ENCODE measurements around the gene TTC28. TPM values are rescaled to one million over a fixed set of nuclear protein-coding genes. Genes with fewer than 3 reads are reported as not detected.

Gene TTC28
- total and polyA plus RNA-seq, 10 of the 15 experiments (the other 5 are each of a cell fraction or from before 2014, with no cell fraction given) = 0.15 to 8.4 (median 1.4) TPM

- intact Hi-C loops (cut with micrococcal nuclease; ENCODE audit: unreplicated experiment) (no loop called here), in situ Hi-C loops (cut with MboI) (no loop called here)
- ChIA-PET RAD21 (ENCODE audit: unreplicated experiment) (no interaction called here), SMC1A (ENCODE audit: uncharacterized antibody, unreplicated experiment) (no interaction called here), CTCF (no interaction called here), POLR2A (interaction anchor here (0.7 kb wide), 1 partner anchor 510 kb away, joined by 4 read pairs; no protein-coding TSS in a partner anchor)
- no peak overlapping the region for H2AFZ ChIP-seq (ENCODE audit: control insufficient read depth, low read depth, low read length)
- no peak overlapping the region for H3K9ac ChIP-seq (ENCODE audit: control insufficient read depth, insufficient read depth, low read length)
- no peak for TF ChIP-seq SIX5 (IDR thresholded peaks at IDR 0.05; ENCODE audit: low read depth, low read length, severe bottlenecking)
- no peak for TF ChIP-seq SUPT20H (IDR thresholded peaks at IDR 0.05; ENCODE audit: borderline replicate concordance, control insufficient read depth, low read depth, low read length)
- no peak for TF ChIP-seq LARP7 (IDR thresholded peaks at IDR 0.05)
- TF ChIP-seq IRF3 (IDR thresholded peaks at IDR 0.05) = no peak
- TF ChIP-seq MYB (IDR thresholded peaks at IDR 0.05; ENCODE audit: borderline replicate concordance, low read depth, low read length) = no peak
- no peak for TF ChIP-seq NFYB (IDR thresholded peaks at IDR 0.05; ENCODE audit: insufficient read depth, low read depth, low read length)
- no peak for TF ChIP-seq USF1 (IDR thresholded peaks at IDR 0.05; ENCODE audit: borderline replicate concordance, extremely low read length, insufficient read depth, low read depth, low read length)
- no peak for TF ChIP-seq HDAC6 (IDR thresholded peaks at IDR 0.05; ENCODE audit: unreplicated experiment)
- no peak for TF ChIP-seq ETV6 (conservative IDR thresholded peaks at IDR 0.05 in 1 of 2, IDR thresholded peaks at IDR 0.05 in 1 of 2; ENCODE audit: borderline replicate concordance in 1 of 2, low read depth in 1 of 2)
- TF ChIP-seq ZNF622 (IDR thresholded peaks at IDR 0.05) = no peak
- no peak for TF ChIP-seq POLR2A (IDR thresholded peaks at IDR 0.05; ENCODE audit: low read depth, low read length)
- no peak for TF ChIP-seq SKIL (IDR thresholded peaks at IDR 0.05; ENCODE audit: low read depth, poor library complexity, severe bottlenecking)
- no peak for TF ChIP-seq FOS (IDR thresholded peaks at IDR 0.05; ENCODE audit: borderline replicate concordance, extremely low read depth, insufficient read length)
- no peak for TF ChIP-seq TAF1 (IDR thresholded peaks at IDR 0.05; ENCODE audit: borderline replicate concordance, low read depth, low read length)
- TF ChIP-seq SRF (IDR thresholded peaks at IDR 0.05; ENCODE audit: low read depth in 2 of 2, low read length in 2 of 2) = no peak
- TF ChIP-seq NRF1 (conservative IDR thresholded peaks at IDR 0.05; ENCODE audit: low read depth, low read length) = no peak
- TF ChIP-seq IRF4 (IDR thresholded peaks at IDR 0.05; ENCODE audit: low read depth, low read length) = no peak
- no peak for TF ChIP-seq DPF2 (IDR thresholded peaks at IDR 0.05)
- no peak overlapping the region for H3K4me2 ChIP-seq (ENCODE audit: control insufficient read depth, insufficient read depth)
- ATAC-seq (no peak), FAIRE-seq (no peak), DNase-seq (ENCODE audit: low read depth, low spot score) (no peak)
- H3K79me2 ChIP-seq (ENCODE audit: control insufficient read depth, insufficient read depth, low read length) = no peaks in the 10 kb centered on the region
- no peaks in the 10 kb centered on the region; a peak in 2 of 4 replicates for H3K27me3 ChIP-seq (replicated peaks in 1 of 2; ENCODE audit: control insufficient read depth in 2 of 2, insufficient read depth in 2 of 2, low read length in 1 of 2)
- BruUV-seq (replicated peaks) = no TSS peak
- H3K4me3 ChIP-seq = no peak overlapping the region
- no peaks in the 10 kb centered on the region for H3K9me3 ChIP-seq (replicated peaks; ENCODE audit: control insufficient read depth, insufficient read depth, low read length)
- H3K4me1 ChIP-seq (ENCODE audit: control insufficient read depth, insufficient read depth, low read length) = no peaks in the 10 kb centered on the region
- no peak overlapping the region for H3K27ac ChIP-seq (ENCODE audit: control insufficient read depth, insufficient read depth)
- 24% methylated on average over 6 of the region's 6 CpGs for WGBS (ENCODE audit: insufficient coverage, insufficient replicate concordance, low lambda C conversion rate, missing lambda C conversion rate)
- no peaks in the 10 kb centered on the region for H3K36me3 ChIP-seq (ENCODE audit: control insufficient read depth in 2 of 2, insufficient read depth in 2 of 2, low read length in 1 of 2)
- H4K20me1 ChIP-seq (ENCODE audit: control insufficient read depth, insufficient read depth) = no peaks in the 10 kb centered on the region
These were observed 530.7 kb downstream of the TTC28 start for GRCh38 chr22:28148816-28149465.

Data from GM12878 (cell line).